Lower leg skin (tissue), 4 donors: Measurements from ENCODE around the gene STX11. TPM values are rescaled to one million over a fixed set of nuclear protein-coding genes. Genes with fewer than 3 reads are reported as not detected.

Experiments used
- DNase-seq, 2 donors: peaks; one replicate each; pipeline ENCODE4 v3.0.0-alpha.2; 2019; ENCODE audit warnings: low spot score in 2 of 2
- H3K4me3 ChIP-seq: fragments of 200-600 bp; sonication (generic); 2 replicates; pipeline ENCODE4 v1.5.1; 2017; ENCODE audit warnings: mild to moderate bottlenecking, low read depth; ENCODE audit not compliant: poor library complexity, severe bottlenecking
- POLR2A ChIP-seq, 2 donors: fragments of 450-650 bp; IDR thresholded peaks; one replicate each; pipeline ENCODE4 v1.6.1; 2016 to 2017; ENCODE audit warnings: antibody characterized with exemption in 2 of 2, mild to moderate bottlenecking in 1 of 2, moderate library complexity in 1 of 2
- WGBS, 2 donors: methylation state at CpG; one replicate each; pipeline ENCODE4 v1.1.5; 2018; 5-methylcytosine and 5-hydroxymethylcytosine counted together
- intact Hi-C: fragments of 100-400 bp; cut with DNase I; formaldehyde crosslinking; loops from one replicate; pipeline ENCODE4 v1.15.0; 2023; ENCODE audit warnings: low total_unique reads
- total RNA-seq, 4 donors: library from RNA; depleted of rRNA; stranded (reverse); fragments of >200 nt; gene quantifications; one replicate each; pipeline ENCODE4 v1.1.0, GENCODE V29; 2016
- TF ChIP-seq, protein P1 (sequence below), 3 donors: fragments of 450-650 bp; IDR thresholded peaks; one replicate each; pipeline ENCODE4 v1.5.1; 2016; ENCODE audit warnings: antibody characterized with exemption in 3 of 3, mild to moderate bottlenecking in 3 of 3, moderate library complexity in 2 of 3

The STX11 gene
- total RNA-seq, 4 donors from 2014 or later: 14.4 to 34.3 (median 19.3) TPM

DNA sequence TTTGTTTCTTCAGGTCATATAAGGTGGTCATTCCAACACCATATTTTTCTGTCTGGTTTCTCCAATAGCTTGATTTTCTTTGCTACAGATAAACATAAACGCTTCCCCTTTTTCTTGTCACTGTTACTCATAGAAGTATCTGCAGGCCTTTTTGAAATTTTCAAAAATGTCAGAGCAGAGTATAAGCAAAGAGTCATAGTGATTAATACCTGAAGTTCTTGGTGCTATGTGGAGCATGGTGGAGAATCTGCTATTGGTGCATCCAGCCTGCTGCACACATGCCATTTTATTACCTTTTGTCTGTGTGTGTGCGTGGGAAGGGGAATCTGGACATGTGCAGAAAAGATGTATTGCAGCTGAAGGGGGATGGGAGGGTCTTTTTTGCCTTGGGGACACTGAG is 19.7 kb downstream of the STX11 start:
- TF ChIP-seq POLR2A (IDR thresholded peaks at IDR 0.05): no peak
- TF ChIP-seq, protein P1, sequence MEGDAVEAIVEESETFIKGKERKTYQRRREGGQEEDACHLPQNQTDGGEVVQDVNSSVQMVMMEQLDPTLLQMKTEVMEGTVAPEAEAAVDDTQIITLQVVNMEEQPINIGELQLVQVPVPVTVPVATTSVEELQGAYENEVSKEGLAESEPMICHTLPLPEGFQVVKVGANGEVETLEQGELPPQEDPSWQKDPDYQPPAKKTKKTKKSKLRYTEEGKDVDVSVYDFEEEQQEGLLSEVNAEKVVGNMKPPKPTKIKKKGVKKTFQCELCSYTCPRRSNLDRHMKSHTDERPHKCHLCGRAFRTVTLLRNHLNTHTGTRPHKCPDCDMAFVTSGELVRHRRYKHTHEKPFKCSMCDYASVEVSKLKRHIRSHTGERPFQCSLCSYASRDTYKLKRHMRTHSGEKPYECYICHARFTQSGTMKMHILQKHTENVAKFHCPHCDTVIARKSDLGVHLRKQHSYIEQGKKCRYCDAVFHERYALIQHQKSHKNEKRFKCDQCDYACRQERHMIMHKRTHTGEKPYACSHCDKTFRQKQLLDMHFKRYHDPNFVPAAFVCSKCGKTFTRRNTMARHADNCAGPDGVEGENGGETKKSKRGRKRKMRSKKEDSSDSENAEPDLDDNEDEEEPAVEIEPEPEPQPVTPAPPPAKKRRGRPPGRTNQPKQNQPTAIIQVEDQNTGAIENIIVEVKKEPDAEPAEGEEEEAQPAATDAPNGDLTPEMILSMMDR (IDR thresholded peaks at IDR 0.05): no peak
- DNase-seq: no peak
- 74 to 82% methylated on average over 2 of the region's 2 CpGs for WGBS, 2 donors
- intact Hi-C loops: no loop called here
- H3K4me3 ChIP-seq: no peak overlapping the region

DNA sequence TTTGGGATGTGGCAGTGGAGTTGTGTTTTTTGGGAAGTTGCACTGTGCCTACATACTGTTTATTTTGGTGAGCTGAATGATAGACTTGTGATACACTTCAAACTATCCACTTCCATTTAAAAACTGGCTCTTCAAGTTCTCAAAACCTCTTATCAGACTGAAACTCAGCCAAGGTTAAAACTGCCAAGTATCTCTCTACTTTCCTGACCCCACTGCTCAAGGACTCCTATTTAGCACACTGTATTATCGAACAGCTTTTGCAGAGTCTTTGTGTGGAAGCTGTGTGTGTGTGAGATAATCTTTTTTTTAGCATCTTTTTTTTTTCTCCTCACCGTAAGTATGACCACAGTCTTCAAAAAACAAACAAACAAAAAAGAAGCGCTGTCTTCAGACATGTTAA is 21.1 kb downstream of the STX11 start:
- H3K4me3 ChIP-seq: no peak overlapping the region
- TF ChIP-seq, protein P1 (IDR thresholded peaks at IDR 0.05): no peak
- TF ChIP-seq POLR2A (IDR thresholded peaks at IDR 0.05): no peak
- DNase-seq: no peak
- 63 to 65% methylated on average over 3 of the region's 3 CpGs for WGBS, 2 donors
- intact Hi-C loops: no loop called here

DNA sequence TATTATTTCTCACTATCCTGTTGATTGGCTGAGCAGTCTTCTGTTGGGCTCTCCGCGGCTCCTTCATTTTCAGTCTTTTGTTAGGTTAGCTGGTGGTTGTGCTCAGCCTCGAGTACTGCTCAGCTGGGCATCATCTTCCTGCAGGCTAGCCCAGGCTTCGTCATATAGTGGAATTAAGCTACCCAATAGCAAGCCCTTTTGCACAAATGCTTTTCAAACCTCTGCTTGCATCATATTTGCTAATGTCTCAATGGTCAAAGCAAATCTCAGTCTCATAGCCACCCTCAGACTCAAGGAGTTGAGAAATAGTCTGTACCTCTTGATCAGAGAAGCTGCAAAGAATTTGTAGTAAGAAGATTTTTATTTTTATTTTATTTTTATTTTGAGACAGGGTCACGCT is 23.7 kb downstream of the STX11 start:
- 95 to 96% methylated on average over 5 of the region's 5 CpGs for WGBS, 2 donors
- no peak overlapping the region for H3K4me3 ChIP-seq
- intact Hi-C loops: no loop called here

DNA sequence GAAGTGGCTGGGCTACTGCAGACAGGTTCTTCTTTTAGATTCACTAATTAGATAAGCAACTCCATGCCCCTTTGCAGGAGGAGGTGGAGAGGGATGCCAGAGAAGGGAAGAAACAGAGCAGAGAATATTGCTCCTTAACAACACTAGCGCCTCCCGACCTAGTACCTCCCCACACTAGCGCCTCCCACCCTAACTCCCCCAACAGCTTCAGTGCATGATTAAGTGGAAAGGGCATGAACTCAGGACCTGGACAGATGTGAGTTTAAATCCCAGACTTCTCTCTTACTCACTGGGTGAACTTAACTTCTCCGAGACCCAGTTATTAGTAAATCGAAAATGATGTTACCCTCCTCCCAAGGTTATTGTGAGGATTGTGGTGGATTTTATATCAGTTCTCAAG is 25.7 kb downstream of the STX11 start:
- H3K4me3 ChIP-seq: no peak overlapping the region
- no peak for TF ChIP-seq POLR2A (IDR thresholded peaks at IDR 0.05)
- TF ChIP-seq, protein P1 (IDR thresholded peaks at IDR 0.05): no peak
- DNase-seq: no peak
- WGBS, 2 donors: 89 to 94% methylated on average over 5 of the region's 5 CpGs
- intact Hi-C loops: no loop called here

More for the DNA sequence above, 23.7 kb downstream of the STX11 start:
- DNase-seq: no peak
- no peak for TF ChIP-seq POLR2A (IDR thresholded peaks at IDR 0.05)
- TF ChIP-seq, protein P1 (IDR thresholded peaks at IDR 0.05): no peak

DNA sequence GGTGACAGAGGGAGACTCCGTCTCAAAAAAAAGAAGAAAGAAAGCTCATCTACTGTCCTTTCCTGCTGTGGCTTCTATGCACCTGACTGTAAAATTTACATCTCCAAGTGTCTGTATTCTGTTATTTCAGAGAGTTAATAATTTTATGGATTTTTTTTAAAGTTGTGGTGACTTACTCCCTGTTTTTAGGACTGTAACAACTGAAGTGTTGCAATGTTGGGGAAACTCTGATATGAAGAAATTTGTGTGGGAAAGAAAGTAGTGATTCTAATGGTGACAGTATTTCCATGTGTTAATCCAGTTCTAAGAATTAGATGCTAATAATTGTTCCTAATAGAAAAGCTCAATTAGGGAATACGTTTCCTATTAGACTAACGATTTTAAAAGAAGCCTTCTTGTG is 27.4 kb downstream of the STX11 start:
- TF ChIP-seq POLR2A (IDR thresholded peaks at IDR 0.05): no peak
- TF ChIP-seq, protein P1 (IDR thresholded peaks at IDR 0.05): no peak
- DNase-seq: no peak
- intact Hi-C loops: no loop called here
- 84 to 87% methylated on average over 3 of the region's 3 CpGs for WGBS, 2 donors
- no peak overlapping the region for H3K4me3 ChIP-seq

DNA sequence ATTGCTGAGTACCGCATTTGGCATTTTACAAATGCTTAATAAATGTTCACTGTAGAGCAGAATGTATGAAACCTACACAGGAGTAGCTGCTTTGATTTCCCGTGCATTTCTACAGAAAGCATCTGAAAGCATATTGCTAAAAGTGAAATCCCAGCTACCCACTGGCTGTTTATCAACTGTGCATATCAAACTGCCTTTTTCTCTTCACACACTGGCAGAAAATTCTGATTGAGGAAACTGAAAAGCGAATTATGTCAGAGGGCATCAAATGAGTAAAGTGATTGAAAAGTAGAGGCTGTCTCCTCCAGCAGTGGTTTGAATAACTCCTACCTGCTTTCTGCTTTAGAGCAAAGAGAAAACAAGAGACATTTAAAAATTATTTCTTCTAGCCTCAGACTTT is 28.0 kb downstream of the STX11 start:
- DNase-seq: no peak
- no peak overlapping the region for H3K4me3 ChIP-seq
- 95 to 96% methylated on average over 3 of the region's 3 CpGs for WGBS, 2 donors
- TF ChIP-seq, protein P1 (IDR thresholded peaks at IDR 0.05): no peak
- TF ChIP-seq POLR2A (IDR thresholded peaks at IDR 0.05): no peak
- intact Hi-C loops: no loop called here
